Uterus (tissue), 2 donors: ENCODE results near the gene ANKRD62.

ENCODE experiments used
- POLR2A ChIP-seq, 2 donors: fragments of 450-650 bp; IDR thresholded peaks; one replicate each; pipeline ENCODE4 v1.6.1; 2016; ENCODE audit warnings: antibody characterized with exemption in 2 of 2, mild to moderate bottlenecking in 1 of 2, moderate library complexity in 1 of 2
- TF ChIP-seq, protein P1 (sequence below), 4 experiments: fragments of 200-600 bp in 2 of 4; fragments of 450-650 bp in 2 of 4; sonication (generic) in 2 of 4; IDR thresholded peaks; one replicate each; pipeline ENCODE4 v1.5.1; 2016 to 2019; ENCODE audit warnings: antibody characterized with exemption in 4 of 4, mild to moderate bottlenecking in 2 of 4, moderate library complexity in 1 of 4

DNA sequence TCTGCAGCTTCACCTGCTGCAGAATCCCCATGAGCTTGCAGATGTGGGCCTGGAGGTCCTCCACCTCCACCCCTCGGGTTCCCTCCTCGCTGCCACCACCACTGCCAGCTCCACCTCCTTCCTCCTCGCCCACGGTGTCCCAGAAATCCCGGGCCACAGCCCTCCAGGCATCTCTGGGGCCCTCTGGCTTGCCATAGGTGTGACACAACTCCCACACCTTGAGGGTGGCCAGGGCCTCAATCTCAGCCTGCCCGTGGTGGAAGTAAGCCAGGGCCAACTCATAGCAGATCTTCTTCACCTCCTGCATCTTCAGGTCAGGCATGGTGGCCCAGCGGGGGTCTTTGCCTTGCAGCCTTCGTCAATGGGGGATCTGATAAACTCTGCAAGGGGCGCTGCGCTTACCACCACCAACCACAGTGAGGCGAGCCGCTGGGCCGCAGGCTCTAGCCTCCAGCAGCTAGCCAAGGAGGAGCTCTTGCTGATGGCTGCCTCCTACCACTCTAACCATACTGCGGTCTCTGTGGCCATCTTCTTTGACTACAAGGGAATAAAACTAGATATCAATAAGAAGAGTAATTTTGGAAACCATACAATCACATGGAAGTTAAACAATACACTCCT, 36.1 kb upstream of the ANKRD62 start:
- TF ChIP-seq, protein P1, sequence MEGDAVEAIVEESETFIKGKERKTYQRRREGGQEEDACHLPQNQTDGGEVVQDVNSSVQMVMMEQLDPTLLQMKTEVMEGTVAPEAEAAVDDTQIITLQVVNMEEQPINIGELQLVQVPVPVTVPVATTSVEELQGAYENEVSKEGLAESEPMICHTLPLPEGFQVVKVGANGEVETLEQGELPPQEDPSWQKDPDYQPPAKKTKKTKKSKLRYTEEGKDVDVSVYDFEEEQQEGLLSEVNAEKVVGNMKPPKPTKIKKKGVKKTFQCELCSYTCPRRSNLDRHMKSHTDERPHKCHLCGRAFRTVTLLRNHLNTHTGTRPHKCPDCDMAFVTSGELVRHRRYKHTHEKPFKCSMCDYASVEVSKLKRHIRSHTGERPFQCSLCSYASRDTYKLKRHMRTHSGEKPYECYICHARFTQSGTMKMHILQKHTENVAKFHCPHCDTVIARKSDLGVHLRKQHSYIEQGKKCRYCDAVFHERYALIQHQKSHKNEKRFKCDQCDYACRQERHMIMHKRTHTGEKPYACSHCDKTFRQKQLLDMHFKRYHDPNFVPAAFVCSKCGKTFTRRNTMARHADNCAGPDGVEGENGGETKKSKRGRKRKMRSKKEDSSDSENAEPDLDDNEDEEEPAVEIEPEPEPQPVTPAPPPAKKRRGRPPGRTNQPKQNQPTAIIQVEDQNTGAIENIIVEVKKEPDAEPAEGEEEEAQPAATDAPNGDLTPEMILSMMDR (IDR thresholded peaks at IDR 0.05), result no peak
- no peak for TF ChIP-seq POLR2A (IDR thresholded peaks at IDR 0.05)
